GM18520 (cell line): Measurements from ENCODE around the gene NPM1.

ENCODE experiments used
- ATAC-seq: cut with Tn5 transposase; IDR thresholded peaks from one replicate; pipeline ENCODE4 v1.9.1; 2021; ENCODE audit not compliant: unreplicated experiment

NPM1 gene

GRCh38 chr5:171426680-171427079 is 39.0 kb downstream of the NPM1 start:
- no peak for ATAC-seq

GRCh38 chr5:171427318-171428167 is 39.9 kb downstream of the NPM1 start:
- no peak for ATAC-seq

- no peak for ATAC-seq
Observed at GRCh38 chr5:171428168-171428696, 40.6 kb downstream of the NPM1 start.

GRCh38 chr5:171428809-171429542 is 41.3 kb downstream of the NPM1 start:
- no peak for ATAC-seq

GRCh38 chr5:171429543-171429910 is 41.9 kb downstream of the NPM1 start:
- ATAC-seq, result no peak

GRCh38 chr5:171431251-171431777 is 43.7 kb downstream of the NPM1 start:
- ATAC-seq, result no peak

- no peak for ATAC-seq
Observed at GRCh38 chr5:171432076-171432475, 44.4 kb downstream of the NPM1 start.

- ATAC-seq, result no peak
Observed at GRCh38 chr5:171432583-171433351, 45.1 kb downstream of the NPM1 start.

GRCh38 chr5:171433352-171433698 is 45.7 kb downstream of the NPM1 start:
- ATAC-seq, result no peak

- no peak for ATAC-seq
Observed at GRCh38 chr5:171433982-171434676, 46.5 kb downstream of the NPM1 start.

- ATAC-seq, result no peak
Observed at GRCh38 chr5:171434874-171435273, 47.2 kb downstream of the NPM1 start.

GRCh38 chr5:171435908-171436307 is 48.3 kb downstream of the NPM1 start:
- no peak for ATAC-seq

GRCh38 chr5:171436804-171437285 is 49.2 kb downstream of the NPM1 start:
- ATAC-seq, result no peak

- no peak for ATAC-seq
Observed at GRCh38 chr5:171437286-171437821, 49.7 kb downstream of the NPM1 start.

GRCh38 chr5:171438738-171439137 is 51.1 kb downstream of the NPM1 start:
- ATAC-seq, result no peak

GRCh38 chr5:171441246-171441791 is 53.7 kb downstream of the NPM1 start:
- ATAC-seq, result no peak

GRCh38 chr5:171442287-171443042 is 54.8 kb downstream of the NPM1 start:
- ATAC-seq, result no peak

- ATAC-seq, result no peak
Observed at GRCh38 chr5:171444582-171444981, 56.9 kb downstream of the NPM1 start.
